Measurements from ENCODE around the gene CFAP44.
"Not testable (repeated sequence)": the region's sequence is repeated elsewhere in the genome, so short reads cannot be mapped to it uniquely, and the experiment has no call there.

Gene CFAP44, protein sequence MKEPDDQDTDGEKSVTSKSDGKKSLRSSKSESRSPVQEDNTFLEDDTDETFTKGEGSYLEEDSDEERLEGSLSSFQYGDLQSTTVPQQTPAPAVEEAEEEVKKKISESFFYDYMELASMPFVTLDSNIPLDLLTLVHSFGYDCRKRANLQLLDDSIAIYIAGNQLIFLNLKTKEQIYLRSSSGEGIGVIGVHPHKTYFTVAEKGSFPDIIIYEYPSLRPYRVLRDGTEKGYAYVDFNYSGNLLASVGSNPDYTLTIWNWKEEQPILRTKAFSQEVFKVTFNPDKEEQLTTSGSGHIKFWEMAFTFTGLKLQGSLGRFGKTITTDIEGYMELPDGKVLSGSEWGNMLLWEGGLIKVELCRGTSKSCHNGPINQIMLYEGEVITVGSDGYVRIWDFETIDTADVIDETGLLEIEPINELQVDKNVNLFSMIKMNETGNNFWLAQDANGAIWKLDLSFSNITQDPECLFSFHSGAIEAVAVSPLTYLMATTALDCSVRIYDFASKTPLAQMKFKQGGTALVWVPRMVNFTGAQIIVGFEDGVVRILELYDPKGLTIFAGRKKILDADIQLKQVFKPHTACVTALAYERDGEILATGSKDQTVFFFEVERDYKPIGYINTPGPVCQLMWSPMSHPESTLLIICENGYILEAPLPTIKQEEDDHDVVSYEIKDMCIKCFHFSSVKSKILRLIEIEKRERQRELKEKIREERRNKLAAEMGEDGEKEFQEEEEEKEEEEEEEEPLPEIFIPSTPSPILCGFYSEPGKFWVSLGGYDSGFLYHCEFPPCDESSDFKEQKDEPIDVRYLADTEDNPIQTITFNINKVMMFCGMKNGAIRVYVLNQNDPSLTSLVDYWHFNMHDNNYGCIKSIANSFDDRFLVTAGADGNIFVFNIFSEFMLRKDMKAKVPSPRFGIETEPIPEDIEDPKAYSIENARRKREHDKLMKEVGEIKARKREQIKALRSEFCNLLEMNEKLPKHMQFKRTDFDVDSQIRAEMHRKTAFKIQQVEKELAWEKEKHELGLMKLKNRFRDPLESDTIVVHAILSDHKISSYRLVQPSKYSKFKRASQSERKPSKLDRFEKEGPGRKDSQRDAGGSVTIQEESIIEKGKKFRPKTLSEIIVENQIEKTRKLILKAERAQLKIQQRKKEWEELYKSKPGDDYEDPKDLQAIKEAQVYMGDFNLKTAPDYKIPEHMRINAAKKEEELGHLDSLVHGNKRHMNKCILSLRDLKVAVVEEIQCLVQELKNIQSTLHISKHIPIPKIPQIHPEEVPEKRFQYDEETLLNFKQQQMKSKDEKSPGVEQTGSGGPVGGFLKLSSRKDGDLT (N-terminal part only)

DNA sequence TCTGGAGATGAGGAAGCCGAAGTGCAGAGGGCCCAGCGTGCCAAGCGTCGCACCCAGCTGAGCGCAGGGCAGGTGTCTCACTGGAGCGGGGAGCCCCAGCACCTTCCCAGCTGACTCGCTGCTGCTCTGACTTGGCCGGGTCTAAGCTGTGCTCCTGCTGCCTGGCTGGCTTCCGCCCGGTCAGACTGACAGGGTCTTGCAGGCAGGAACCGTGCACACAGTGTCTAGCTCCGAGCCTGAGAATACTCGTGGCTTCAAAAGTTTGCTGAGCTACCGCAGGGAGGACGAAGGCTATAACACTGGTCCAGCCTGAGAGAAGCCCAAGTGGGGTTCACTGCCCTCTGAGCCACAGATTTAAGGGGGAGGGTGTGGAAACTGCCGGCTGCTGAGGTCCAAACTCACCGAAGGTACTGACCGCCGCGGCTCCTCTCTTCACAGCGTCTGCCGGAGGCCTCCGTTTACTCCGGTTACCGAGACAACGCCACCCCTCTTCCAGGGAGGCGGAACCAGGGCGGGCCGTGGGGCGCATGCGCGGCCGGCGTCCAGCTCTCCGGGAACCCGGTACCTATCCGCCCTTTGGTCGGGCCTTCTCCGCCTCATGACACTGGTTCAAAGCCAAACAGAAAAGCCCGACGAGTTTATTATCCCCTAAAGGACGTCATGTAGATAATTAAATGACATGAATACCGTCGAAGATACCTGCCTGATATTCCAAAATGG lies at the start of gene CFAP44:
Gene CFAP44, minus strand, starts transcription at position 443 of the 720 bp plus-strand sequence. CDS start 7,829 bp downstream, outside the sequence.
- TF ChIP-seq, protein P1, sequence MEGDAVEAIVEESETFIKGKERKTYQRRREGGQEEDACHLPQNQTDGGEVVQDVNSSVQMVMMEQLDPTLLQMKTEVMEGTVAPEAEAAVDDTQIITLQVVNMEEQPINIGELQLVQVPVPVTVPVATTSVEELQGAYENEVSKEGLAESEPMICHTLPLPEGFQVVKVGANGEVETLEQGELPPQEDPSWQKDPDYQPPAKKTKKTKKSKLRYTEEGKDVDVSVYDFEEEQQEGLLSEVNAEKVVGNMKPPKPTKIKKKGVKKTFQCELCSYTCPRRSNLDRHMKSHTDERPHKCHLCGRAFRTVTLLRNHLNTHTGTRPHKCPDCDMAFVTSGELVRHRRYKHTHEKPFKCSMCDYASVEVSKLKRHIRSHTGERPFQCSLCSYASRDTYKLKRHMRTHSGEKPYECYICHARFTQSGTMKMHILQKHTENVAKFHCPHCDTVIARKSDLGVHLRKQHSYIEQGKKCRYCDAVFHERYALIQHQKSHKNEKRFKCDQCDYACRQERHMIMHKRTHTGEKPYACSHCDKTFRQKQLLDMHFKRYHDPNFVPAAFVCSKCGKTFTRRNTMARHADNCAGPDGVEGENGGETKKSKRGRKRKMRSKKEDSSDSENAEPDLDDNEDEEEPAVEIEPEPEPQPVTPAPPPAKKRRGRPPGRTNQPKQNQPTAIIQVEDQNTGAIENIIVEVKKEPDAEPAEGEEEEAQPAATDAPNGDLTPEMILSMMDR (IDR thresholded peaks at IDR 0.05; ENCODE audit: extremely low read depth, insufficient read depth, missing control alignments) = no peak
- DNase-seq (ENCODE audit: low spot score) = no peak
- in situ Hi-C loops (cut with MboI; ENCODE audit: low pct_unique_long_range_greater_than_20kb, low sequenced_read_pairs, unreplicated experiment) = no loop called here

DNA sequence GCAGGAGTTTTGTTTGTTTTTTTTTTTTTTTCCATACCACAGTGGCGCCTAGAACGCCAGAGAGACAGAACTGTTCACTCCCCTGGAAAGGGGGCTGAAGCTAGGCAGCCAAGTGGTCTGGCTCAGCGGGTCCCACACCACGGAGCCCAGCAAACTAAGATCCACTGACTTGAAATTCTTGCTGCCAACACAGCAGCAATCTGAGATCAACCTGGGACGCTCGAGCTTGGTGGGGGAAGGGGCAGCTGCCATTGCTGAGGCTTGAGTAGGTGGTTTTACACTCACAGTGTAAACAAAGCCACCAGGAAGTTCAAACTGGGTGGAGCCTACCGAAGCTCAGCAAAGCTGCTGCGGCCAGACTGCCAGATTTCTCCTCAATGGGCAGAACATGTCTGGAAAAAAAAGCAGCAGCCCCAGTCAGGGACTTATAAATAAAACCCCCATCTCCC lies 43.9 kb upstream of the CFAP44 start:
- no peak for DNase-seq (ENCODE audit: low spot score)
- in situ Hi-C loops (cut with MboI; ENCODE audit: low pct_unique_long_range_greater_than_20kb, low sequenced_read_pairs, unreplicated experiment) = no loop called here
- TF ChIP-seq, protein P1 (IDR thresholded peaks at IDR 0.05; ENCODE audit: extremely low read depth, insufficient read depth, missing control alignments) = no peak

DNA sequence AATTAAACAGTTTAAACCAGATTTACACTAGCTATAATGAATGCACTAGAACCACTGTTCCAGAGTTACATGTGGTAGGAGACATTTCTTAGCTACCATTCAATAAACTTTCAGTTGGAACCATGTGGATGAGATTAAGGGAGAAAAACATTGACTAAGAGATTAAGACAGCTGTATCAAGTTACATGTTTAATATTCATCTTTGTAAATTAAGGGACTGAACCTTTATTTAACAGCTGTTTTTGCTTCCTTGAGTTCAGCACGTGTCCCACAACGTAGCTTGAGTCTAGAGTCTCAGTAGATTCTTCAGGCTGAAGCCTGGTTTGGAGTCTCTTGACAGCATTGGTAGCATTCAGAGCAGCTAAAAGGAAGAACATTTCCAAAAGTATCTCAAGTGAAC lies 27.2 kb upstream of the CFAP44 start:
- TF ChIP-seq, protein P1 (IDR thresholded peaks at IDR 0.05; ENCODE audit: extremely low read depth, insufficient read depth, missing control alignments) = no peak
- DNase-seq (ENCODE audit: low spot score) = no peak
- in situ Hi-C loops (cut with MboI; ENCODE audit: low pct_unique_long_range_greater_than_20kb, low sequenced_read_pairs, unreplicated experiment) = no loop called here

- TF ChIP-seq, protein P1 (IDR thresholded peaks at IDR 0.05; ENCODE audit: extremely low read depth, insufficient read depth, missing control alignments) = no peak
- DNase-seq (ENCODE audit: low spot score) = no peak
- in situ Hi-C loops (cut with MboI; ENCODE audit: low pct_unique_long_range_greater_than_20kb, low sequenced_read_pairs, unreplicated experiment) = no loop called here
Observed at GRCh38 chr3:113461488-113461887, 20.2 kb upstream of the CFAP44 start.

DNA sequence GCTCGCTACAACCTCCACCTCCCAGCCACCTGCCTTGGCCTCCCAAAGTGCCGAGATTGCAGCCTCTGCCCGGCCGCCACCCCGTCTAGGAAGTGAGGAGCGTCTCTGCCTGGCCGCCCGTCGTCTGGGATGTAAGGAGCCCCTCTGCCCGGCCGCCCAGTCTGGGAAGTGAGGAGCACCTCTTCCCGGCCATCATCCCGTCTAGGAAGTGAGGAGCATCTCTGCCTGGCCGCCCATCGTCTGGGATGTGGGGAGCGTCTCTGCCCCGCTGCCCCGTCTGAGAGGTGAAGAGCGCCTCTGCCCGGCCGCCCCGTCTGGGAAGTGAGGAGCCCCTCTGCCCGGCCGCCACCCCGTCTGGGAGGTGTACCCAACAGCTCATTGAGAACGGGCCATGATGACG lies 17.3 kb upstream of the CFAP44 start:
- in situ Hi-C loops (cut with MboI; ENCODE audit: low pct_unique_long_range_greater_than_20kb, low sequenced_read_pairs, unreplicated experiment) = not testable (repeated sequence)

GRCh38 chr3:113455446-113455845 lies 14.2 kb upstream of the CFAP44 start:
- DNase-seq (ENCODE audit: low spot score) = no peak
- in situ Hi-C loops (cut with MboI; ENCODE audit: low pct_unique_long_range_greater_than_20kb, low sequenced_read_pairs, unreplicated experiment) = no loop called here
- TF ChIP-seq, protein P1 (IDR thresholded peaks at IDR 0.05; ENCODE audit: extremely low read depth, insufficient read depth, missing control alignments) = no peak

More for the DNA sequence above, 17.3 kb upstream of the CFAP44 start:
- not testable (repeated sequence) for DNase-seq (ENCODE audit: low spot score)
